ENCODE measurements around the gene VENTX. TPM values are rescaled to one million over a fixed set of nuclear protein-coding genes. Genes with fewer than 3 reads are reported as not detected.

The VENTX gene
- polyA plus RNA-seq, 1 donor (not counting 4 experiments of a cell fraction or from before 2014, with no cell fraction given) = not detected

GRCh38 chr10:133224076-133224475, 13.6 kb upstream of the VENTX start:
- no peaks in the 10 kb centered on the region for H3K9me3 ChIP-seq (ENCODE audit: control insufficient read depth, low read depth, low read length)
- TF ChIP-seq CTCF (optimal IDR thresholded peaks at IDR 0.05 in 1 of 3, IDR thresholded peaks at IDR 0.05 in 1 of 3, conservative IDR thresholded peaks at IDR 0.05 in 1 of 3; ENCODE audit: extremely low read depth in 1 of 3, insufficient read depth in 2 of 3, low read length in 3 of 3) (no peak), EZH2 (IDR thresholded peaks at IDR 0.05; ENCODE audit: low read length) (no peak)
- no peak overlapping the region for H3K9ac ChIP-seq (ENCODE audit: control insufficient read depth, extremely low read depth, insufficient read depth, low read length)
- H3K27me3 ChIP-seq (ENCODE audit: control insufficient read depth, extremely low read depth, insufficient read depth, low read length) = peaks cover 56% of the 10 kb centered on the region
- H3K27ac ChIP-seq (ENCODE audit: control insufficient read depth, insufficient read depth, low read length) = no peak overlapping the region
- H3K4me3 ChIP-seq (ENCODE audit: control insufficient read depth in 2 of 3, extremely low read depth in 1 of 3, insufficient read depth in 2 of 3, low read depth in 1 of 3, low read length in 3 of 3) = no peak overlapping the region
- DNase-seq (ENCODE audit: low read depth, low spot score) (no peak), FAIRE-seq (no peak)
- no peak overlapping the region for H2AFZ ChIP-seq (ENCODE audit: control insufficient read depth, low read length)
- no peaks in the 10 kb centered on the region for H3K36me3 ChIP-seq (ENCODE audit: control insufficient read depth in 2 of 2, extremely low read depth in 1 of 2, insufficient read depth in 2 of 2, low read length in 2 of 2)
- dilution Hi-C loops (cut with MboI; ENCODE audit: extremely low pct_ligation_motif_present, low sequenced_read_pairs) = no loop called here
- H3K79me2 ChIP-seq (ENCODE audit: control insufficient read depth, insufficient read depth, low read length) = no peaks in the 10 kb centered on the region
- no peak overlapping the region for H3K4me2 ChIP-seq (ENCODE audit: control insufficient read depth, extremely low read depth, insufficient read depth, low read depth, low read length)
- H3K4me1 ChIP-seq (ENCODE audit: control insufficient read depth, extremely low read depth, insufficient read depth, low read length) = peaks cover 4% of the 10 kb centered on the region
- no peaks in the 10 kb centered on the region for H4K20me1 ChIP-seq (ENCODE audit: control insufficient read depth, extremely low read depth, insufficient read depth, low read length)
- no peaks in the 10 kb centered on the region for H3K9me1 ChIP-seq (ENCODE audit: control insufficient read depth, extremely low read depth, insufficient read depth, low read length)

- Histone ChIP-seq H3K27me3 (ENCODE audit: control insufficient read depth, extremely low read depth, insufficient read depth, low read length) (peaks cover 56% of the 10 kb centered on the region), H3K4me3 (ENCODE audit: control insufficient read depth in 2 of 3, extremely low read depth in 1 of 3, insufficient read depth in 2 of 3, low read depth in 1 of 3, low read length in 3 of 3) (no peak overlapping the region), H3K36me3 (ENCODE audit: control insufficient read depth in 2 of 2, extremely low read depth in 1 of 2, insufficient read depth in 2 of 2, low read length in 2 of 2) (no peaks in the 10 kb centered on the region), H2AFZ (ENCODE audit: control insufficient read depth, low read length) (no peak overlapping the region), H3K4me2 (ENCODE audit: control insufficient read depth, extremely low read depth, insufficient read depth, low read depth, low read length) (no peak overlapping the region), H4K20me1 (ENCODE audit: control insufficient read depth, extremely low read depth, insufficient read depth, low read length) (no peaks in the 10 kb centered on the region), H3K9me3 (ENCODE audit: control insufficient read depth, low read depth, low read length) (no peaks in the 10 kb centered on the region), H3K79me2 (ENCODE audit: control insufficient read depth, insufficient read depth, low read length) (no peaks in the 10 kb centered on the region), H3K4me1 (ENCODE audit: control insufficient read depth, extremely low read depth, insufficient read depth, low read length) (peaks cover 4% of the 10 kb centered on the region), H3K9me1 (ENCODE audit: control insufficient read depth, extremely low read depth, insufficient read depth, low read length) (no peaks in the 10 kb centered on the region), H3K27ac (ENCODE audit: control insufficient read depth, insufficient read depth, low read length) (no peak overlapping the region), H3K9ac (ENCODE audit: control insufficient read depth, extremely low read depth, insufficient read depth, low read length) (no peak overlapping the region)
- DNase-seq (ENCODE audit: low read depth, low spot score) (no peak), FAIRE-seq (no peak)
- dilution Hi-C loops (cut with MboI; ENCODE audit: extremely low pct_ligation_motif_present, low sequenced_read_pairs) = no loop called here
- TF ChIP-seq CTCF (optimal IDR thresholded peaks at IDR 0.05 in 1 of 3, IDR thresholded peaks at IDR 0.05 in 1 of 3, conservative IDR thresholded peaks at IDR 0.05 in 1 of 3; ENCODE audit: extremely low read depth in 1 of 3, insufficient read depth in 2 of 3, low read length in 3 of 3) (no peak), EZH2 (IDR thresholded peaks at IDR 0.05; ENCODE audit: low read length) (no peak)
These were observed 12.8 kb upstream of the VENTX start for GRCh38 chr10:133224756-133225372.
